ENCODE data around the gene ACER1. TPM values are rescaled to one million over a fixed set of nuclear protein-coding genes. Genes with fewer than 3 reads are reported as not detected.
"Not testable (repeated sequence)": the region's sequence is repeated elsewhere in the genome, so short reads cannot be mapped to it uniquely, and the experiment has no call there.

Gene ACER1
- total and polyA plus RNA-seq, 5 donors from 2014 or later, result 0.54 to 3.4 (median 0.98) TPM

DNA sequence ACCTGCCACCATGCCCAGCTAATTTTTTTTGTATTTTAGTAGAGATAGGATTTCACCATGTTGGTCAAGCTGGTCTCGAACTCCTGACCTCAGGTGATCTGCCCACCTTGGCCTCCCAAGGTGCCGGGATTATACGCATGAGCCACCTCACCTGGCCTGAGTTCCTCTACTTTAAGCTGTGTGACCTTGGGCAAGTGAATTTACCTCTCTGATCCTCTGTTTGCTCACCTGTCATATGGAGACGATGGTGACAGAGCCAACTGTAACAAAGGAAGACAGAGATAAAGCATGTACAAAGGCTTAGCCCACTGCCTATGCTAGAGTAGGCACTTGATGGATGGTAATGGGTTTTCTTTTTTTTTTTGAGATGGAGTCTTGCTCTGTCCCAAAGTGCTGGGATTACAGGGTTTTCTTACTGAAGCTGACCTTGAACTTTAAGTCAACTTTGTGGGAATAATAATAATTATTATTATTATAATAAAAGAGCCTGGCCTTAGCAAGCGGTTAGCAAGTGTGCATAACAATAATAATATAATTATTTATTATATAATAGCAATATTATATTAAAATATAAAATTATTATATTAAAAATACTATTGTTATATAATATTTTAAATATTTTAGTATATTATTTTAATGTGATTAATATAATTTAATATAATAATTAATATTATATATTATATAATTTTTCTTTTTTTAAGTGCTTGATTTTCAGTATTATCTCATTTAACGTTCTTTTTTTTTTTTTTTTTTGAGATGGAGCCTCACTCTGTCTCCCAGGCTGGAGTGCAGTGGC, 1.3 kb upstream of the ACER1 start:
- Mint-ChIP-seq H3K4me3 (no peak overlapping the region), H3K27ac (no peak overlapping the region), H3K4me1 (no peaks in the 10 kb centered on the region), H3K9me3 (no peaks in the 10 kb centered on the region), H3K36me3 (no peaks in the 10 kb centered on the region), H3K27me3 (no peaks in the 10 kb centered on the region)
- DNase-seq (no peak), ATAC-seq (ENCODE audit: low read depth in 2 of 2) (no peak)
- Histone ChIP-seq H3K27me3 (ENCODE audit: control insufficient read depth, insufficient read depth, low read length) (no peaks in the 10 kb centered on the region), H3K36me3 (ENCODE audit: control insufficient read depth, insufficient read depth, low read length) (no peaks in the 10 kb centered on the region), H3K4me1 (ENCODE audit: control insufficient read depth, insufficient read depth, low read length, poor library complexity, severe bottlenecking) (no peaks in the 10 kb centered on the region), H3K4me3 (ENCODE audit: low read depth, low read length) (no peak overlapping the region), H3K9me3 (ENCODE audit: control insufficient read depth in 2 of 2, low read length in 2 of 2) (peaks cover 0 to 3% of the 10 kb centered on the region in 2 experiments), H3K27ac (ENCODE audit: insufficient read depth, low read length, poor library complexity, severe bottlenecking) (no peak overlapping the region)

GRCh38 chr19:6326815-6327214, 6.6 kb downstream of the ACER1 start:
- H3K4me3 Mint-ChIP-seq, result no peak overlapping the region
- no peaks in the 10 kb centered on the region for H3K27me3 Mint-ChIP-seq
- Histone ChIP-seq H3K9me3 (ENCODE audit: control insufficient read depth in 2 of 2, low read length in 2 of 2) (no peaks in the 10 kb centered on the region), H3K36me3 (ENCODE audit: control insufficient read depth, insufficient read depth, low read length) (no peaks in the 10 kb centered on the region), H3K27me3 (ENCODE audit: control insufficient read depth, insufficient read depth, low read length) (no peaks in the 10 kb centered on the region), H3K4me3 (ENCODE audit: low read depth, low read length) (no peak overlapping the region), H3K27ac (ENCODE audit: insufficient read depth, low read length, poor library complexity, severe bottlenecking) (no peak overlapping the region), H3K4me1 (ENCODE audit: control insufficient read depth, insufficient read depth, low read length, poor library complexity, severe bottlenecking) (no peaks in the 10 kb centered on the region)
- peaks cover 0 to 5% (median 0%) of the 10 kb centered on the region in 4 donors for H3K4me1 Mint-ChIP-seq
- peaks cover 7% of the 10 kb centered on the region for H3K36me3 Mint-ChIP-seq
- peaks cover 0 to 1% (median 0%) of the 10 kb centered on the region in 7 donors for H3K9me3 Mint-ChIP-seq
- H3K27ac Mint-ChIP-seq, result no peak overlapping the region
- no peak for DNase-seq
- no peak for ATAC-seq (ENCODE audit: low read depth in 2 of 2)

DNA sequence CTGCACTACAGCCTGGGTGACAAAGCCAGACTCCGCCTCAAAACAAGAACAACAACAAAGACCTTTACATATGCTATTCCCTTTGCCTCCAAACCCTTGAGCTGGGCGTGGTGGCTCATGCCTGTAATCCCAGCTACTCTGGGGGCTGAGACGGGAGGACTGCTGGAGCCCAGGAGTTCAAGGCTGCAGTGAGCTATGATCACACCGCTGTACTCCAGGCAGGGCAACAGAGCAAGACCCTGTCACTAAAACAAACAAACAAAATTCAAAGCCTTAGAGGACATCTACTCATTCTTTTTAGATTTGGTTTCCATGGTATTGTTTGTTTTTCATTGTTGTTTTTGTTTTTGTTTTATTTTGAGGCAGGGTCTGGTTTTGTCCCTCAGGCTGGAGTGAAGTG, 7.8 kb downstream of the ACER1 start:
- Mint-ChIP-seq H3K9me3 (peaks cover 0 to 1% (median 0%) of the 10 kb centered on the region in 7 donors), H3K27ac (no peak overlapping the region), H3K4me1 (peaks cover 0 to 5% (median 0%) of the 10 kb centered on the region in 4 donors), H3K36me3 (peaks cover 7% of the 10 kb centered on the region), H3K4me3 (no peak overlapping the region), H3K27me3 (peaks cover 4% of the 10 kb centered on the region)
- DNase-seq (no peak), ATAC-seq (ENCODE audit: low read depth in 2 of 2) (no peak)
- H3K4me3 ChIP-seq (ENCODE audit: low read depth, low read length), result no peak overlapping the region
- H3K4me1 ChIP-seq (ENCODE audit: control insufficient read depth, insufficient read depth, low read length, poor library complexity, severe bottlenecking), result no peaks in the 10 kb centered on the region
- H3K9me3 ChIP-seq (ENCODE audit: control insufficient read depth in 2 of 2, low read length in 2 of 2), result no peaks in the 10 kb centered on the region
- H3K36me3 ChIP-seq (ENCODE audit: control insufficient read depth, insufficient read depth, low read length), result no peaks in the 10 kb centered on the region
- no peak overlapping the region for H3K27ac ChIP-seq (ENCODE audit: insufficient read depth, low read length, poor library complexity, severe bottlenecking)
- H3K27me3 ChIP-seq (ENCODE audit: control insufficient read depth, insufficient read depth, low read length), result no peaks in the 10 kb centered on the region

- peaks cover 4% of the 10 kb centered on the region for H3K27me3 Mint-ChIP-seq
- ATAC-seq (ENCODE audit: low read depth in 2 of 2) (no peak), DNase-seq (no peak)
- no peak overlapping the region for H3K27ac ChIP-seq (ENCODE audit: insufficient read depth, low read length, poor library complexity, severe bottlenecking)
- no peaks in the 10 kb centered on the region for H3K4me1 ChIP-seq (ENCODE audit: control insufficient read depth, insufficient read depth, low read length, poor library complexity, severe bottlenecking)
- no peaks in the 10 kb centered on the region for H3K36me3 ChIP-seq (ENCODE audit: control insufficient read depth, insufficient read depth, low read length)
- H3K27ac Mint-ChIP-seq, result no peak overlapping the region
- no peak overlapping the region for H3K4me3 Mint-ChIP-seq
- peaks cover 0 to 5% (median 0%) of the 10 kb centered on the region in 4 donors for H3K4me1 Mint-ChIP-seq
- H3K9me3 Mint-ChIP-seq, result peaks cover 0 to 1% (median 0%) of the 10 kb centered on the region in 7 donors
- no peaks in the 10 kb centered on the region for H3K27me3 ChIP-seq (ENCODE audit: control insufficient read depth, insufficient read depth, low read length)
- H3K4me3 ChIP-seq (ENCODE audit: low read depth, low read length), result no peak overlapping the region
- H3K36me3 Mint-ChIP-seq, result peaks cover 7% of the 10 kb centered on the region
- H3K9me3 ChIP-seq (ENCODE audit: control insufficient read depth in 2 of 2, low read length in 2 of 2), result no peaks in the 10 kb centered on the region
Measured at GRCh38 chr19:6324757-6325156, 8.7 kb downstream of the ACER1 start.

- H3K27ac Mint-ChIP-seq, result no peak overlapping the region
- peaks cover 0 to 5% (median 0%) of the 10 kb centered on the region in 4 donors for H3K4me1 Mint-ChIP-seq
- no peak overlapping the region for H3K4me3 ChIP-seq (ENCODE audit: low read depth, low read length)
- DNase-seq (no peak), ATAC-seq (ENCODE audit: low read depth in 2 of 2) (no peak)
- no peaks in the 10 kb centered on the region for H3K27me3 ChIP-seq (ENCODE audit: control insufficient read depth, insufficient read depth, low read length)
- H3K4me1 ChIP-seq (ENCODE audit: control insufficient read depth, insufficient read depth, low read length, poor library complexity, severe bottlenecking), result no peaks in the 10 kb centered on the region
- no peaks in the 10 kb centered on the region for H3K36me3 ChIP-seq (ENCODE audit: control insufficient read depth, insufficient read depth, low read length)
- H3K27ac ChIP-seq (ENCODE audit: insufficient read depth, low read length, poor library complexity, severe bottlenecking), result no peak overlapping the region
- H3K36me3 Mint-ChIP-seq, result peaks cover 11% of the 10 kb centered on the region
- no peaks in the 10 kb centered on the region for H3K9me3 ChIP-seq (ENCODE audit: control insufficient read depth in 2 of 2, low read length in 2 of 2)
- peaks cover 4% of the 10 kb centered on the region for H3K27me3 Mint-ChIP-seq
- no peak overlapping the region for H3K4me3 Mint-ChIP-seq
- peaks cover 0 to 1% (median 0%) of the 10 kb centered on the region in 7 donors for H3K9me3 Mint-ChIP-seq
Measured at GRCh38 chr19:6322284-6322683, 11.1 kb downstream of the ACER1 start.

DNA sequence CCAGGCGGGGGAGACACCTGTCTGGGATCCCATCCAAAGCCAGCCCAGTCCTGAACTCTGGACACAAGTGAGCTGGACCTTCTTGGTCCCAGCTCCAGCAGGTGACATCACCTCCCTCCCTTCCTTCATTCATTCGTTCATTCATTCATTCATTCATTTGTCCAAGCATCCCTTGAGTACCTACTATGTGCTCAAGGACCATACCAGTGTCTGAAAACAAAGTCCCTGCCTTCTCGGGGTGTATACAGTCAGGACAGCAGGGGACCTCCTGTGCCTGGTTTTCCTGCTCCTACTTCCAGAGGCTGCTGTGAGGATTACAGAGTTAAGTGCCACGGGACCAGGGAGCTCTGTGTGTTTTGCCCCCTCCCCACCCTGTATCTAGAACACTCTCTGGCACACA, 14.0 kb downstream of the ACER1 start:
- no peak overlapping the region for H3K4me3 ChIP-seq (ENCODE audit: low read depth, low read length)
- peaks cover 0 to 2% (median 0%) of the 10 kb centered on the region in 7 donors for H3K9me3 Mint-ChIP-seq
- peaks cover 10% of the 10 kb centered on the region for H3K36me3 Mint-ChIP-seq
- no peaks in the 10 kb centered on the region for H3K27me3 ChIP-seq (ENCODE audit: control insufficient read depth, insufficient read depth, low read length)
- H3K27me3 Mint-ChIP-seq, result peaks cover 4% of the 10 kb centered on the region
- no peaks in the 10 kb centered on the region for H3K4me1 ChIP-seq (ENCODE audit: control insufficient read depth, insufficient read depth, low read length, poor library complexity, severe bottlenecking)
- H3K27ac Mint-ChIP-seq, result no peak overlapping the region
- H3K27ac ChIP-seq (ENCODE audit: insufficient read depth, low read length, poor library complexity, severe bottlenecking), result no peak overlapping the region
- ATAC-seq (ENCODE audit: low read depth in 2 of 2) (no peak), DNase-seq (no peak)
- H3K4me1 Mint-ChIP-seq, result no peaks in the 10 kb centered on the region
- no peaks in the 10 kb centered on the region for H3K9me3 ChIP-seq (ENCODE audit: control insufficient read depth in 2 of 2, low read length in 2 of 2)
- no peaks in the 10 kb centered on the region for H3K36me3 ChIP-seq (ENCODE audit: control insufficient read depth, insufficient read depth, low read length)
- H3K4me3 Mint-ChIP-seq, result no peak overlapping the region

DNA sequence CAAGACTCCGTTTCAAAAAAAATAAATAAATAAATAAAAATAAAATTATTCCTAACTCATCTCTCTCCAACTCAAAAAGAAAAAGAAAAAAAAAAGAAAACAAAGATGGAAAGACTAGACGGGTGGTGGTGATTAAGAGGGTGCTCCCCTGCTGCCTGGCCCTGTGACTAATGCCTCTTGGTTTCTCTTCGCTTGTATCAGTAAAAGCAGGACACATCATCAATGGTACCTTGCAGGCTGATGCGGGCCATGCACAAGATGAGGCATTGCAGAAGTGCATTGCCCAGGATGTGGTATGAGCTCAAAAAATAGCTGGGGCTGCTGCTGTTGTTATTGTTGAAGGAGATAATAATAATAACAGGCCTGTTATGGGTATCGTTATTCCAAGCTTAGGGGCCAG, 14.6 kb downstream of the ACER1 start:
- Histone ChIP-seq H3K27ac (ENCODE audit: insufficient read depth, low read length, poor library complexity, severe bottlenecking) (no peak overlapping the region), H3K4me1 (ENCODE audit: control insufficient read depth, insufficient read depth, low read length, poor library complexity, severe bottlenecking) (no peaks in the 10 kb centered on the region), H3K36me3 (ENCODE audit: control insufficient read depth, insufficient read depth, low read length) (no peaks in the 10 kb centered on the region), H3K9me3 (ENCODE audit: control insufficient read depth in 2 of 2, low read length in 2 of 2) (no peaks in the 10 kb centered on the region), H3K27me3 (ENCODE audit: control insufficient read depth, insufficient read depth, low read length) (no peaks in the 10 kb centered on the region), H3K4me3 (ENCODE audit: low read depth, low read length) (no peak overlapping the region)
- ATAC-seq (ENCODE audit: low read depth in 2 of 2) (no peak), DNase-seq (no peak)
- Mint-ChIP-seq H3K27me3 (peaks cover 4% of the 10 kb centered on the region), H3K36me3 (peaks cover 11% of the 10 kb centered on the region), H3K4me3 (peak overlapping the region in 1 of 4 donors; percentile 74), H3K9me3 (peaks cover 0 to 2% (median 0%) of the 10 kb centered on the region in 7 donors), H3K27ac (no peak overlapping the region), H3K4me1 (no peaks in the 10 kb centered on the region)

DNA sequence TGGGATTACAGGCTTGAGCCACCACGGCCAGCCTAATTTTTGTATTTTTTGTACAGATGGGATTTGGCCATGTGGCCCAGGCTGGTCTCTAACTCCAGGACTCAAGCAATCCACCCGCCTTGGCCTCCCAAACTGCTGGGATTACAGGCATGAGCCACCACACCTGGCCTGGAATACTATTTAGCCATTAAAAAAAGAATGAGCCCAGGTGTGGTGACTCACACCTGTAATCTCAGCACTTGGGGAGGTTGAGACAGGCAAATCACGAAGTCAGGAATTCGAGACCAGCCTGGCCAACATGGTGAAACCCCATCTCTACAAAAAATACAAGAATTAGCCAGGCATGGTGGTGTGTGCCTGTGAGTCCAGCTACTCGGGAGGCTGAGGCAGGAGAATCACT, 17.8 kb downstream of the ACER1 start:
- H3K27me3 ChIP-seq (ENCODE audit: control insufficient read depth, insufficient read depth, low read length); H3K9me3 Mint-ChIP-seq; H3K27me3 Mint-ChIP-seq; H3K27ac Mint-ChIP-seq; H3K4me3 ChIP-seq (ENCODE audit: low read depth, low read length); H3K4me3 Mint-ChIP-seq; H3K36me3 Mint-ChIP-seq; H3K4me1 ChIP-seq (ENCODE audit: control insufficient read depth, insufficient read depth, low read length, poor library complexity, severe bottlenecking); H3K4me1 Mint-ChIP-seq; H3K36me3 ChIP-seq (ENCODE audit: control insufficient read depth, insufficient read depth, low read length); H3K27ac ChIP-seq (ENCODE audit: insufficient read depth, low read length, poor library complexity, severe bottlenecking); DNase-seq; H3K9me3 ChIP-seq (ENCODE audit: control insufficient read depth in 2 of 2, low read length in 2 of 2); ATAC-seq (ENCODE audit: low read depth in 2 of 2): not testable (repeated sequence)
